ENCODE data around the gene CXCR3. TPM values are rescaled to one million over a fixed set of nuclear protein-coding genes. Genes with fewer than 3 reads are reported as not detected.

The CXCR3 gene
- total RNA-seq, 1 donor = 4.1 TPM

Other genes with a start within 250 kb of the CXCR3 start
- gene OGT, start 85.4 kb downstream of the CXCR3 start, total RNA-seq = 323 TPM
- gene GCNA, start 40.1 kb downstream of the CXCR3 start, total RNA-seq = 1.5 TPM
- not detected for gene CXorf49, start 99.8 kb upstream of the CXCR3 start, total RNA-seq
- gene CXorf49B, start 144.8 kb upstream of the CXCR3 start, total RNA-seq = not detected

All from mononuclear cell (primary cell).